OCI-M2 (cell line): ENCODE results near the gene GSTM4.

Experiments used
- DNase-seq: peaks from one replicate; lab custom pipeline; 2025; ENCODE audit not compliant: unreplicated experiment; lab: John Stamatoyannopoulos, UW

Gene GSTM4

DNA sequence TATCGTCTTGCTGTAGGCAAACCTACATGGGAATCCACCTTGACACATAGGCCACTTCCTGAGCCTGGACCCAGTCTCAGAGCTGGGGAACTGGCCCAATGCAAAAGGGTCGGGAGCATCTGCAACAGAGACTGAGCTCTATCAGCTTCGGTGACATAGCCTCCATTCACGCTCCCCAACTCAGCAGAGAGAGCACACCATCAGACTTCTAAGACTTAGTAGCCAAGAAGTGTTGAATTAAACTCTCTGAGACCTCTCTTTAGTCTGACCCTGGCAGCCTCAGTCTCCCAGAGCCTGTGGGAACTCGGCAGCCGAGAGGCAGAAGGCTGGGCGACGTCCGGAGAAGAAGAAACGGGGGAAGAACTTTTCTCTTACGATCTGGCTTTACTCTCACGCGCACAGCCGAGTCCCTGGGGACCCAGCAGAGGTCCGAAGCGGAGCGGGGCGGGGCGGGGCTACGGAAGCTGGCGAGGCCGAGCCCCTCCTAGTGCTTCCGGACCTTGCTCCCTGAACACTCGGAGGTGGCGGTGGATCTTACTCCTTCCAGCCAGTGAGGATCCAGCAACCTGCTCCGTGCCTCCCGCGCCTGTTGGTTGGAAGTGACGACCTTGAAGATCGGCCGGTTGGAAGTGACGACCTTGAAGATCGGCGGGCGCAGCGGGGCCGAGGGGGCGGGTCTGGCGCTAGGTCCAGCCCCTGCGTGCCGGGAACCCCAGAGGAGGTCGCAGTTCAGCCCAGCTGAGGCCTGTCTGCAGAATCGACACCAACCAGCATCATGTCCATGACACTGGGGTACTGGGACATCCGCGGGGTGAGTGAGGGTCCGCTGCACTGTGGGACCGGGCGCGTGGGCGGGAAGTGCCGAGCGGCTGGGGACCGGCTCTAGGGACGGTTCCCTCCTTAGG, at the start of gene GSTM4:
Gene GSTM4, plus strand, starts transcription at position 485 of the 905 bp plus-strand sequence. Its CDS starts 291 bp downstream, at position 776.
- DNase-seq = peak; percentile 33

DNA sequence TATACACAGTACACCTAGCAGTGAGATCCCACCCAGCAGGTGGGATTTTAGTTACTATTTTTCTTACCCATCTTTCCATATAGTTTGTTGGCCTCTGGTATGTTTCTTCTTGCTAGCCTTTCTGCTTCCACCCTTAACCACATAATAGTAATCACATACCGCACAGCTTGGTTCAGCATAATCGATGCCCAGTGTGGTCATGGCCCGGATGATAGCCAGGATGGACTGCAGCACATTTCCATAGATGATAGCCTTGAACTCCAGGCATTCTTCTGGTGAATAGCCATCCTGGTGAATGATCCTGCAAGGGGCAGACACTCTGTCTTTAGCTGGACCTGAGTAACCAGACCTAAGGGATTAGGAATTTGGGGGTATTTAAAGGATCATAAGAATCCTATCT, 46.0 kb upstream of the GSTM4 start:
- DNase-seq = no peak

GRCh38 chr1:109610609-109611307, 45.1 kb upstream of the GSTM4 start:
- no peak for DNase-seq

DNA sequence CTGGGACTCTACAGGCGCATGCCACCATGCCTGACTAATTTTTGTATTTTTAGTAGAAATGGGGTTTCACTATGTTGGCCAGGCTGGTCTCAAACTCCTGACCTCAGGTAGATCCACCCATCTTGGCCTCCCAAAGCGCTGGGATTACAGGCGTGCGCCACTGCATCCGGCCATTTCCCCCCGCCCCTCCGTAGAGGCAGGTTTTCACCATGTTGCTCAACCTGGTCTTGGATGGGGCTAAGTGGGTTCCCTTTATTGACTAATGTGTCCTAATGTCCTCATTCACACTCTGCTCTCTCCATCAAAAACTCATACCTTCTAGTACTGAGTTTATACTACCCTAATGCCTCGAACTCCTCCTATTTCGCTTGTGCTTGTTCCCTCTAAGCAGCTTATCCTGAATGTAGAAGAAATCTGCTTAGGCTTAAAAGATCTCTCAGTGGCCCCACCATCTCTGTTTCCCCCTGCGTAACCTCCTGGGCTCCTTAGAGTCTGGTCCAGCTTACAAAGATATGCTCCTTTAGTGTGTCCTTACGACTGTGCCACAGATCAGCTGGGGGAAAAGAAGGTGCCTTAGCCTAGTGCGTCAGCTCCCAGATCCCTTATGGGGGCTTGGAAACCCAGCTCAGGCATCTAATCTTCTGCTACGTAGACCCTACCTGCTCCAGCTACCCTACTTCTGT, 44.5 kb upstream of the GSTM4 start:
- DNase-seq = no peak

DNA sequence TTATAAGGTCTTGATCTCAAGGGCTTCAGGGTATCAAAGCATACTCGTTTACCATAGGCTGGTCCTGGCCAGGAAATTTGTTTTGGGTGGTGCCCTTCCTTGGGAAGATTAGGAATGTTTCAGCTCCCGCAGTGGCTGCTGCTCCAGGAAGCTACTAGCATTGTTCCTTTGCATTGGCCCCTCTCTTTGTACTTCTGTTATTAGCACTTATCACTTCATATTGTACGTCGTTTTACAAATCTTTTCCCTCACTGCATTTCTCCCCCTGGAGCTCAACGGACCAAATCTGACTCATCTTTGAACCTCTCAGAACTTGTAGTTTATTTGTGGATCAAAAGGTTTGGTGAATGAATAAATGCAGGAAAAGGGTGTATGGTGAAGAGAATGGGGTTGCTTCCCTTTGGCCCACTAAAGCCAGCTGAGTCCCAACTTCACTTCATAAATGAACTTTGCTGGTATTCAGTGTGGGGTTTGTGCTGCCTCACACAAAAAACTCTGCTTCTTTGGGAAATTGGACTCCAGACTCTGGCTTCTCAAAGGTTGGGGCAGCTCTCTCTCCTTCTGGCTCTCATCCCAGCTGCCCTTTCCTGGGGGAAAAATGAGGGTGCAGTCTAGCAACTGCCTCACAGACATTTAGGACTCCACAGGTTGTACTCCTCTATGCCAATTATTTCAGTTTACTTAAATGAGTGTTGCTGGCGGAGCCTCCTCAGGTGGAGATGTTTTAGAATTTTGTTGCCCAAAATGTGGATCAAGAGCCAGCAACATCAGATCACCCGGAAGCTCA, 42.3 kb upstream of the GSTM4 start:
- DNase-seq = no peak

DNA sequence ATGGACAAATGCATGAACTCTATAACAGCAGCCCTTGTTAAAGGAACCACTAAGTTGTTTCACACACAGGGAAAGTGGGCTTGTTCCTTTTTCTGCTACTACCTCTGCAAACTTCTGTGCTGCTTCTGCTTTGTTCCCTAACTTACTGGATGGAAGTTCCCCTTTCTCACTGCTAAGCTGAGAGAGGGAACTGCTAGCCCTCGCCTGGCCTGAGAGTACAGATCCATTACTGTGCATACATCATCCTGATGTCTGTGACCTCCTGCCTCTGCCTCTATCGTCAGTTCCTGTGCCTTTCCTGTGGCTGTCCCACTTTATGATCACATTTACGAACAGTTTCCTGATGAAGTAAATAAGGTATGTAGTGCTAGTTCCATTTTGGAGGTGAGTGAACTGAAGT, 40.0 kb upstream of the GSTM4 start:
- no peak for DNase-seq

DNA sequence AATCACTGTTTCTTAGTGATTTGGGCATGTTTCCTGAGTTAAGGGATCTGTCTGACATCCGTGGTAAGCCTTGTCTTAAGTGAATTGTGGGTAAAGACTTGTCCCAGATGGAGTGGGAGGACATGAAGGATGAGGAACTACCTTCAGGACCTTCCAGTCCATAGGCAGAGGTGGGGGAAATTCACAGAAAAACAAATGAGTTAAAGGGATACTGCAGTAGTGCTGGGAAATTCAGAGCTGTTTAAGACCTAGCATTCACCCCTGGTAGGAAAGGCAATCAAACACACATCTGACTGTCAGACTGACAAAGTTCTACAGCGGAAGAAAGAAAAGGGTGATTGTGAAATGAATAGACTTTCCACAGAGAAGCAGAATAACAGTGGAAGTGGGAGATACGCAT, 39.5 kb upstream of the GSTM4 start:
- no peak for DNase-seq

DNA sequence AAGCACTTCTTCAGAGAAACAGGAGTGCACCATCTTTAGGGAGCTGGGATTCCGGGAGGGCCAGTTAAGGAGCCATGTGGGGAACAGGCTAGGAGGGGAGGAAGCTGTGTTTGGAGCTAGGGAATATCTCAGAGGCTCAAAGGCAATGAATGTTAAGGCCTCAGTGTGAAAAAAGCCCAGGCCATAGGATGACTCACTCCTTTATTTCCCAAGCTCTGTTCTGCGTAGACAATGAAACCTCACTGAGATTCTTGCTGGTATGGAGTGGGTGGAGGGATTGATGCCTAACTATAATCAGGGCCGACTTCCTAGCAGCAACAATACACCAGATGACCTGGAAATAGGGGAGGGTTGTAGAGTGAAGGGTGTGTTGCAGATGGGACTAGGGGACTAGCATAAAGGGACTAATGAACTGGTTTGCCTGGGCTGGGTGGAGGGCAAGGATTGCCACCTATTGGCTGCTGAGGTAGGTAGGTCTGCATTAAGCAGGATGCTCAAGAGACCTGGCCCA, 38.6 kb upstream of the GSTM4 start:
- no peak for DNase-seq

DNA sequence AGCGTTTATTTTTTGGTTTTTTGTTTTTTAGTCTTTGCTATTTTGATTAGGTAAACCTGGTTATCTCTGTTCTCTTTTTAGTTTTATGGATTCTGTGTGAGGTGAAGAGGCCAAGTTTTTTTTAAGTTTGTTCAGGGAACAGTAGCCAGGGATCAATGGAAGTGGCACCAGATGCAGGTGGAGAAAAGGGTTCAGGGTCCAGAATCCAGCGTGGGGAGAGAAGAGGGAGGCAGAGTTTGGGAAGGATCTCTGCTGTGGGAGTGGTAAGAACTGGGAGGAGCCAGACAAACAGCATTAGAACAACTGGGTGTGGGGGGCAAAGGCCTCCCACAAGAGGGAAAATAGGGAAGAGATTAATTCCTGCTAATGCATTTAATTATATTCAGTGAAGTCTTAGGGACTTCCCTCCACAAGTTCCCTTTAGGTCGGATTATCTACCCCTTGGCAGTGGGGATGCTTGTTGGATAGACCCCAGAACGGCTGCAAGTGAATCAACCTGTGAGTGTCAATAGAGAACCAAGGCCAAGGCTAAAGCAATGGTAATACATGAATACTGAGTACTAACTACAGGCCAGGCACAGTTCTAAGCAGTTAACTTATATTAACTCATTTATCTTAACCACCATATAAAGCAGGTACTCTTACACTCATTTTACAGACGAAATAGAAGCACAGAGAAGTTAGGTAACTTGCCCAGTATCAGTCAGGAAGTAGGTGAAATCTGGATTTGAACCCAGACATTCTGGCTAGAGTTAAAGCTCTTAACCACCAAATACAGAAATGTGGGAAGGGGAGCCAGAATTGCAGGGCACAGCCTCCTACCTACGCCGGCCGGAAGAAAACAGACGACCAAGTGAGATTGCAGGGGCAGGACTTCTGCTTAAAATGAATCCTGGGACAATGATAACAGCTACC, 37.0 kb upstream of the GSTM4 start:
- DNase-seq = no peak

- no peak for DNase-seq
Observed at GRCh38 chr1:109619576-109620400, 36.1 kb upstream of the GSTM4 start, which contains the start of the genes AMPD2 and GNAT2. Gene AMPD2, plus strand, starts transcription at chr1:109619837. Its CDS starts 1,339 bp downstream, at chr1:109621176. Gene GNAT2, minus strand, starts transcription at chr1:109619616. Its CDS starts 6,746 bp downstream, at chr1:109612870.

GRCh38 chr1:109620401-109620791, 35.5 kb upstream of the GSTM4 start:
- DNase-seq = no peak

GRCh38 chr1:109620841-109621286, 35.0 kb upstream of the GSTM4 start:
- DNase-seq = no peak

DNA sequence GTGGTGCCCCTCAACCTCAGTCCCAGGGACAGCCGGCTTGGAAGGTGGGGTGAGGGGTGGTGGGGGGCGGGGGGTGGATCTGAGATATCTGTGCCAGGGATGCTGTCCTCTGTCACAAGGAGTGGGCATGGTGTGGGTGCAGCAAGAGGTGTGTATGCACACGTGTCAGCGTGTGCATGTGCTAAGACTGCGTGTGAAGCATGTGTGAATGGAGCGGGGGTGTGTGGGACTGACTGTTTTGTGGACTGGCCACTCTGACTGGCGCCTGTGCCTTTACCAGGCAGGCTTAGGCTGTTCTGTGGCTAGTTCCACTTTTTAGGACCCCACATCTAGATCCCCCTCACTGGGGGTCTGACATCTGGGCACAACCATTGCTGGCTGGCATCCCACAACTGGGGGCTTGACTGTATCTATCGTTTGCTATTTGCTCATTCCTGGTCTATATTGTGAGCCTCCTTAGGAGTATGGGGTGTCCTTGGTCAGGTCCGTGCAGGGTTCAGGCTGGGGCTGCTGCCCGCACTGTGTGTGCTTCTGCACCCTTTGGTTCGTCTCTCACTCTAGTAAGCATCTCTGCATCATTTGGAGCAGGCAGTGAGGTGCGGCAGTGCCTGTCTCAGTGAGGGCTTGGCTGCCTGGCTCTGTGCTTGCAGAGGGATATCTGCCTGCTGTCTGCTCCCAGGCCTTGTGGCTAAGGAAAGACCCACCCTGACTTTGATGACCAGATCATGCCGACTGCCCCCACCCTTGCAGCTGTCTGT, 34.3 kb upstream of the GSTM4 start:
- no peak for DNase-seq

DNA sequence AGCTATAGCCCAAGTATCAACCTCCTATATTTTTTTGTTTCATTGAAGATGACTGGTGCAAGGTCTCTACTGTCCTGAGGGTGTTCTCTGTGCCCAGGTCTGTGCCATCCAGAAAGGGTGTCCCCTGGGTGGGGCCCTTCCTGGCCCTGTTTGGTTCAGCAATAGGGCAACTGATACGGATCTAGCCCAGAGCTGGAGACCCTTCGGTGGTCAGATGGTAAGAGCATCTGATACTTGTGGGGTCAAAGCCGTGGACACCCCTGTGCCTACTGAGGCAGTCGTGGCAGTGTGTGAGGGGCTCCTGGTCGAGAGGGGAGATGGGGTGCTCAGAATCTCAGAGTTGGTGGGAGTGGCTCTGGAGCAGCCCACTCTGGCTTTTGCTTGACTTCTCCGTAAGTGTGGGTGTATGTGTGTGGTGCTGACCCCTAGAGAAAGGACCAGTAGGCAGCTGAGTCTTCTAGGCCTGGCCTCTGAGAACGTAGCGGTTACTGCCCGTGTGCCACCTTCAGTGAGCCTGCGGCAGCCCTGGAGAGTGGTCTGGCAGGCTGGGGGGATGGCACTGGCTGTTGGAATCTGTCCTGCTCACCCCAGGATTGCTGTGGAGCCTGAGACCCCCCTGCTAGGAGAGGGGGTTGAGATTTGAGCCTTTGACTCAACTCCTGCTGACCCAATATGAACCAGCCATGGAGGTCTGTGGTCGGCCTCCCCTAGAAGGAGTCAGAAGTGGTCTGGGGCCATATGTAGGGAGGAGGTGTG, 33.6 kb upstream of the GSTM4 start:
- DNase-seq = no peak

GRCh38 chr1:109622895-109623294, 33.0 kb upstream of the GSTM4 start:
- no peak for DNase-seq

GRCh38 chr1:109623601-109624161, 32.2 kb upstream of the GSTM4 start:
- no peak for DNase-seq
